Karpas-422 (cell line): ENCODE measurements around the gene ETV5. TPM values are rescaled to one million over a fixed set of nuclear protein-coding genes. Genes with fewer than 3 reads are reported as not detected.

Source experiments
- DNase-seq: peaks from one replicate; pipeline ENCODE4 v3.0.0-alpha.2; 2015
- H2AFZ ChIP-seq: fragments of 200-600 bp; sonication (generic); 2 replicates; pipeline ENCODE4 v1.6.1; 2014; ENCODE audit warnings: antibody characterized with exemption, low read length, mixed read lengths
- H3K27ac ChIP-seq: fragments of 200-600 bp; sonication (generic); 2 replicates; pipeline ENCODE4 v1.5.1; 2014; ENCODE audit warnings: mild to moderate bottlenecking, low read length, moderate library complexity
- H3K27me3 ChIP-seq: fragments of 200-600 bp; sonication (generic); 2 replicates; pipeline ENCODE4 v1.6.1; 2014; ENCODE audit warnings: low read length, mixed read lengths
- H3K36me3 ChIP-seq: fragments of 200-600 bp; sonication (generic); 2 replicates; pipeline ENCODE4 v1.6.1; 2014; ENCODE audit warnings: low read length, mixed read lengths; ENCODE audit not compliant: insufficient read depth
- H3K4me1 ChIP-seq: fragments of 200-600 bp; sonication (generic); 2 replicates; pipeline ENCODE4 v1.6.1; 2014; ENCODE audit warnings: mild to moderate bottlenecking, low read length, mixed read lengths
- H3K4me2 ChIP-seq: fragments of 200-600 bp; sonication (generic); 2 replicates; pipeline ENCODE4 v1.6.1; 2014; ENCODE audit warnings: low read length, low read depth, mild to moderate bottlenecking; ENCODE audit not compliant: poor library complexity, severe bottlenecking
- H3K4me3 ChIP-seq: fragments of 200-600 bp; sonication (generic); 2 replicates; pipeline ENCODE4 v1.5.1; 2014; ENCODE audit warnings: mild to moderate bottlenecking, antibody characterized with exemption, low read length, mixed read lengths
- H3K79me2 ChIP-seq: fragments of 200-600 bp; sonication (generic); 2 replicates; pipeline ENCODE4 v1.6.1; 2014; ENCODE audit warnings: mild to moderate bottlenecking, low read length, mixed read lengths
- H3K9ac ChIP-seq: fragments of 200-600 bp; sonication (generic); 2 replicates; pipeline ENCODE4 v1.6.0; 2014; ENCODE audit warnings: low read length
- H3K9me2 ChIP-seq: fragments of 200-600 bp; sonication (generic), shearing (Covaris generic); replicated peaks from 2 replicates; pipeline ENCODE4 v1.6.0; 2014; ENCODE audit warnings: mild to moderate bottlenecking, low read length, moderate library complexity; ENCODE audit not compliant: insufficient read depth
- H3K9me3 ChIP-seq: fragments of 300-700, 200-600 bp; sonication (generic); 2 replicates; pipeline ENCODE4 v1.6.1; 2014; ENCODE audit warnings: low read length, mixed read lengths
- H4K20me1 ChIP-seq: fragments of 200-600 bp; sonication (generic); 2 replicates; pipeline ENCODE4 v1.6.1; 2014; ENCODE audit warnings: mild to moderate bottlenecking, antibody characterized with exemption, low read length, low read depth; ENCODE audit not compliant: insufficient read depth
- total RNA-seq: library from RNA; depleted of rRNA; stranded (reverse); fragments of >200 nt; shearing (Covaris generic); gene quantifications from 2 replicates; pipeline ENCODE4 v1.2.3, GENCODE V29; 2014; ENCODE audit warnings: low replicate concordance

The ETV5 gene
- total RNA-seq, 1 experiment from 2014 or later = 111 TPM

- Histone ChIP-seq H4K20me1 (no peaks in the 10 kb centered on the region), H3K4me2 (no peak overlapping the region), H3K27me3 (no peaks in the 10 kb centered on the region), H3K9ac (no peak overlapping the region), H3K36me3 (no peaks in the 10 kb centered on the region), H2AFZ (no peak overlapping the region), H3K9me3 (no peaks in the 10 kb centered on the region), H3K9me2 (no peaks in the 10 kb centered on the region), H3K4me1 (no peaks in the 10 kb centered on the region), H3K4me3 (no peak overlapping the region), H3K27ac (no peak overlapping the region), H3K79me2 (no peaks in the 10 kb centered on the region)
- DNase-seq = no peak
Measured at GRCh38 chr3:186118692-186119091, 9.8 kb upstream of the ETV5 start.

- H3K36me3 ChIP-seq = no peaks in the 10 kb centered on the region
- H3K9ac ChIP-seq = no peak overlapping the region
- no peak overlapping the region for H2AFZ ChIP-seq
- H3K27ac ChIP-seq = no peak overlapping the region
- H3K4me3 ChIP-seq = no peak overlapping the region
- H3K9me2 ChIP-seq = no peaks in the 10 kb centered on the region
- H3K4me2 ChIP-seq = no peak overlapping the region
- H4K20me1 ChIP-seq = no peaks in the 10 kb centered on the region
- H3K27me3 ChIP-seq = no peaks in the 10 kb centered on the region
- H3K79me2 ChIP-seq = no peaks in the 10 kb centered on the region
- H3K9me3 ChIP-seq = no peaks in the 10 kb centered on the region
- H3K4me1 ChIP-seq = no peaks in the 10 kb centered on the region
- DNase-seq = no peak
Measured at GRCh38 chr3:186117521-186118134, 8.7 kb upstream of the ETV5 start.

DNA sequence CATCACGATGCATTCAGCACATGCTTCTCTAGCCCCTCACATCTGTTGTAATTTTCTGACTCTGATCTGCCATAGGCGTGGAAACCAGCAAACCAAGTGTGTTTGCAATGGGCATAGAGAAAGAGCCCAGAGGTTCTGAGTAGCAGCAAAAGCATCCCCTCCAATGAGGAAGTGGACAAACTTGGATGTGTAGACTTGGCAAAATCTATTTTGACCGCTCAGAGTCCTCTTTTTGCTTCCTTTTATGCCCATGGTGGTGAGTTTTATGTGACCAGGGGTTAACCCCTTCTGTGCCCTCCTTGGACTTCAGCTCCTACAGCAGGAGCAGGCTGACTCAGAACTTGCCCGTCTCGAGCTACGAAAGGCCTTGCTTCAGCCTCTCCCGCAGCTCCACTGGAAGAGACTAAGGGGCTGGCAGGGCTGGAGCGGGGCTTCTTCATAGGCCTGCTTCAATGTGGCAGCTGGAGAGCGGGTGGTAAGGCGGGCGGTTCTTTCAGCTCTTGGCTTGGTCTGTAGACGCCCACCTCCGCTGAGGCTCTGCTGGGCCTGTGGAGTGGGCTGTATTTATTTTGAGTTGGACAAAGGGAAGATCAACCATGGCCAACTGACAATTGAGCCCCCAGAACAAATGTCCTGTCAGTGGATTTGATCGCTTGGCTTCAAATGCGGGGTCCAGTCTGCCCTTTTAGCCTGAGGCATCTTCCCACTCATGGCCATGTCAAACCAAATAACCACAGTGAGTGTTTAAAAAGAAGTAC, 6.5 kb upstream of the ETV5 start:
- Histone ChIP-seq H3K27me3 (no peaks in the 10 kb centered on the region), H3K27ac (no peak overlapping the region), H3K4me3 (no peak overlapping the region), H3K9me2 (no peaks in the 10 kb centered on the region), H4K20me1 (no peaks in the 10 kb centered on the region), H2AFZ (no peak overlapping the region), H3K9me3 (no peaks in the 10 kb centered on the region), H3K36me3 (no peaks in the 10 kb centered on the region), H3K79me2 (no peaks in the 10 kb centered on the region), H3K4me2 (no peak overlapping the region), H3K4me1 (no peaks in the 10 kb centered on the region), H3K9ac (no peak overlapping the region)
- DNase-seq = no peak

GRCh38 chr3:186110975-186111974, 2.4 kb upstream of the ETV5 start:
- H3K79me2 ChIP-seq = peaks cover 13% of the 10 kb centered on the region
- DNase-seq = no peak
- H3K4me3 ChIP-seq = no peak overlapping the region
- H3K4me1 ChIP-seq = peaks cover 22% of the 10 kb centered on the region
- no peak overlapping the region for H3K4me2 ChIP-seq
- no peaks in the 10 kb centered on the region for H3K9me2 ChIP-seq
- no peak overlapping the region for H2AFZ ChIP-seq
- H3K27me3 ChIP-seq = no peaks in the 10 kb centered on the region
- no peak overlapping the region for H3K9ac ChIP-seq
- H4K20me1 ChIP-seq = peaks cover 9% of the 10 kb centered on the region; the same call in 1 of the 2 replicates
- no peaks in the 10 kb centered on the region for H3K9me3 ChIP-seq
- no peak overlapping the region for H3K27ac ChIP-seq
- H3K36me3 ChIP-seq = no peaks in the 10 kb centered on the region

- Histone ChIP-seq H4K20me1 (peaks cover 9% of the 10 kb centered on the region; the same call in 1 of the 2 replicates), H3K4me2 (peak overlapping the region; percentile 91), H3K36me3 (0 out of 2 replicates have a peak, but pooled peaks cover 3% of the 10 kb centered on the region), H3K79me2 (peaks cover 23% of the 10 kb centered on the region), H3K27me3 (no peaks in the 10 kb centered on the region), H3K9ac (peak overlapping the region; percentile 73), H3K4me3 (peak overlapping the region; percentile 69), H3K9me2 (no peaks in the 10 kb centered on the region), H3K27ac (no peak overlapping the region), H3K9me3 (no peaks in the 10 kb centered on the region), H3K4me1 (peaks cover 33% of the 10 kb centered on the region), H2AFZ (peak overlapping the region; percentile 96)
- no peak for DNase-seq
Measured at GRCh38 chr3:186109897-186110803, 1.3 kb upstream of the ETV5 start.

DNA sequence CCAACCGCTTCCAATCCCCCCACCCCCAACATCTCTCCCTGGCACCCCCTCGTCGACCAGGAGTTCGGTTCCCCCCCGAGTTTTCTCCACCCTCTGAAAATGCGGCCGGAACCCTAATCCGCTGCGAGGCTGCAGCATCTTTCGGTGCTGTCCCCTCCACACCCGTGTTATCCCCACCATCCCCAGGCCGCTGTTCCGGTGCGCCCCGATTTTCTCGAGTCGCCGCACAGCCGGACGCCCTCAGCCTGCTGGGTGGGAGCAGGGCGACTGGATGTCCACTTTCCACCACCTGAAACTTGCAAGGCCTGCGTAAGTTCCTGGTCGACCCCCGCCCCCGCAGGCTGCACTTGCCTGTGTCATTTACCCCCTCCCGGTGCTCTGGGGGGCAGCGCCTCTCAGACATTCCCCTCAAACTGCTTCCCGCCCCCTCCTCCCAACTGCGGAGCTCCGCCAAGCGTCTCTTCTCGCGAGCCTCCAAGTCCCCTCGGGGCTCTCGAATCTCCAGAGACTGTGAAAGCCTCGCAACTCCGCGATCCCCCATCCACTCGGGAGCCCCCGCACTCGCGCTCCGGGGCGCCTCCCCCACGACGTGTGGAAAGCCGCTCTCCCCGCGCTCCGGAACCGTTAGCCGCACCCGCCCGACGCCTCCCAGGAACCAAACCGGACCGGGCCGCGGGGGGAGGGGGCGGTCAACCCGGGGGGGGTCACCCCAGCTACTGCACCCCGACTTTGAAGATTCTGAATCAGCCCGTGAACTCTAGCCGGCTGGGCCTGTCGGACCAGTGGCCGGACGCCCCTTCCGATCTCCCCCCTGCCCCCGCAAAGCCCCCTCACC, 566 bp downstream of the ETV5 start:
- DNase-seq = peak; percentile 95
- no peaks in the 10 kb centered on the region for H3K9me2 ChIP-seq
- H2AFZ ChIP-seq = peak overlapping the region; percentile 72
- no peaks in the 10 kb centered on the region for H3K27me3 ChIP-seq
- 0 out of 2 replicates have a peak, but pooled peaks cover 4% of the 10 kb centered on the region for H3K36me3 ChIP-seq
- H3K27ac ChIP-seq = peak overlapping the region; percentile 84
- peak overlapping the region; percentile 76 for H3K4me3 ChIP-seq
- peak overlapping the region; percentile 88 for H3K4me2 ChIP-seq
- H3K9ac ChIP-seq = peak overlapping the region; percentile 82
- H3K4me1 ChIP-seq = peaks cover 49% of the 10 kb centered on the region
- H3K79me2 ChIP-seq = peaks cover 24% of the 10 kb centered on the region
- H3K9me3 ChIP-seq = no peaks in the 10 kb centered on the region
- H4K20me1 ChIP-seq = peaks cover 9% of the 10 kb centered on the region; the same call in 1 of the 2 replicates
